PFSK-1 (cell line): ENCODE data around the gene IZUMO1.
A peak's percentile ranks its signal among the peaks of the same experiment; 100 is the strongest.

Experiments used
- FOXP2 ChIP-seq: optimal IDR thresholded peaks from 2 replicates; pipeline ENCODE3; 2011; ENCODE audit warnings: borderline replicate concordance, control low read depth, inconsistent platforms; ENCODE audit not compliant: insufficient read depth; ENCODE audit errors: extremely low read length, extremely low read depth
- POLR2AphosphoS5 ChIP-seq: IDR thresholded peaks from 2 replicates; pipeline ENCODE4 v1.6.1; 2012; ENCODE audit warnings: low read depth, mild to moderate bottlenecking, control low read depth, low read length, moderate library complexity
- SIN3A ChIP-seq: IDR thresholded peaks from 2 replicates; pipeline ENCODE4 v1.6.1; 2012; ENCODE audit warnings: mild to moderate bottlenecking, low read length, moderate library complexity, borderline replicate concordance; ENCODE audit not compliant: insufficient read depth

DNA sequence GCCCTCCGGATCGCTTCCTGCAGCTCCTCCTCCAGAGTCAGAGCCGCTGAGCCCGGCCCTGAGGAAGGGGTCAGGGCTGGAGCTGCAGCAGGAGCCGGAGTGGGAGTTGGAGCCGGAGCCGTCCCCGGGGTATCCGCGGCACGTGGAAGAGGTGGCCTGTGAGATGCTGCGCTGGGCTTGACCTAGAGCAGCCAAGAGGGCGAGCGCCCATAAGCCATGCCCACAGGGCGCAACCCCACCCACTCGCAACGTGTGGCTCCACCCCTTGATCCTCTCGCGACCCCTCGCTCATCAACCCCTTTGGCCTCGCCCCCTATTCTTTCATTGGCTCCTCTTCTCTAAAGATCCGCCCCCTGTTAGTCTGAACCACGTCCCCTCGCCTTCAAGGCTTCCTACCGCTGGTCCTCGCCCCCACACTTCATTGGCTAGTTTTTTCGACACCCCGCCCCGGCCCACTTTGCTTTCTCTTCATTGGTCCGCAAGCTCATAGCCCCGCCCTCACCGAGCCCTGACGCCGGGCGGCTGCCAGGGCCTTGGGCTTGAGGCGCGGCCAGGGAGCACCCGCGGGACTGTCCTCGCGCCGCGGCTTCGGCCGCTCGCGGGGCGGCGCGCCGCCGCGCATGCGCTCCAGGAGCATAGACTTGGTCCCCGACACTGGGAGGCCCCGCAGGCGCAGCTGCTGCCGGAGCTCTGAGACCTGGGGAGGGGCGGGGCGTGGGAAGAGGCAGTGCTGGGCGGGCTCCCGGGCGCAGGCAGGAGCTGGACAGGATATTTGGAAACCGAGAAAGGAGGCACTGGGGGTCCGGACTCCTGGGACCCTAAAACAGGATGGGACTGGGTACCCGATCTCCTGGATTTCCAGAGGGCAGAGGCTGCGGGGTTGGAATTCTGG lies 32.6 kb downstream of the IZUMO1 start:
- no peak for TF ChIP-seq SIN3A
- peak; percentile 77 for TF ChIP-seq POLR2AphosphoS5
- peak; percentile 47 for TF ChIP-seq FOXP2
